HG02981 (cell line): ENCODE measurements around the gene PLAAT5.

Experiments used
- ATAC-seq: cut with Tn5 transposase; IDR thresholded peaks from one replicate; pipeline ENCODE4 v1.9.1; 2021; ENCODE audit warnings: mild to moderate bottlenecking, moderate library complexity; ENCODE audit not compliant: unreplicated experiment

Gene PLAAT5

GRCh38 chr11:63516109-63516508 lies 25.1 kb upstream of the PLAAT5 start:
- no peak for ATAC-seq

- ATAC-seq = no peak
Observed at GRCh38 chr11:63512816-63513215, 21.8 kb upstream of the PLAAT5 start.

- ATAC-seq = no peak
Observed at GRCh38 chr11:63511048-63511748, 20.2 kb upstream of the PLAAT5 start.

DNA sequence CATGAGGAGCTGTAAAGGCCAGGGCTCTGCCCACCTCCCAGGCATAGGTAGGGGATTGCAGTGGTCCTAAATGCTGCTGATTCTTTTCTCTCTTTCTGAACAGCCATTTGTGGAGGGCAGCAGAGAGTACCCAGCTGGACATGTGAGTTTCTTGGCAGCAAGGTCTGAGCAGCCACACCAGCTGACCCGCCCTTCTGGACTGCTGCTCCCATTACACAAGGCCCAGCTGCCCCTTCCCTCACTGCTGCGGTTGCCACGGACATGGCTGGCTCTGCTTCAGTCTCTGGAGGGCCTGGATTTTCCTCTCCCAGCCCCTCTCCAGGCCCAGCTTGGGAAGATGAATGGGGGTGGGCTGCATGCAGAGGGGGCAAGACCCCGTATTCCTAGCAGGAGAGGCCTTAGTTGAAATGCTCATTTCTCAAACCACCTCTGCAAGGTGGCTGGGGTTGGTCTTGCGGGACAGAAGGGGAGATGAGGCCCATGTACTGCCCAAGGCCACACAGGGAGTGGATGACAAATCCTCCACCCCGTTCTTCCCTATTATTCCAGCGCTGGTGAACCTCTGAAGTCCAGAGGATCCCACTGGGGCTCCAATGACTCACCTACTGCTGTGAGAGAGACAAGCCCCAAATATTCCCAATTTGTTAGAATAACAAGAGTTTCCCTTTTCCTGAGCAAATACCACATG lies 19.5 kb upstream of the PLAAT5 start:
- no peak for ATAC-seq

GRCh38 chr11:63508745-63509144 lies 17.8 kb upstream of the PLAAT5 start:
- no peak for ATAC-seq

DNA sequence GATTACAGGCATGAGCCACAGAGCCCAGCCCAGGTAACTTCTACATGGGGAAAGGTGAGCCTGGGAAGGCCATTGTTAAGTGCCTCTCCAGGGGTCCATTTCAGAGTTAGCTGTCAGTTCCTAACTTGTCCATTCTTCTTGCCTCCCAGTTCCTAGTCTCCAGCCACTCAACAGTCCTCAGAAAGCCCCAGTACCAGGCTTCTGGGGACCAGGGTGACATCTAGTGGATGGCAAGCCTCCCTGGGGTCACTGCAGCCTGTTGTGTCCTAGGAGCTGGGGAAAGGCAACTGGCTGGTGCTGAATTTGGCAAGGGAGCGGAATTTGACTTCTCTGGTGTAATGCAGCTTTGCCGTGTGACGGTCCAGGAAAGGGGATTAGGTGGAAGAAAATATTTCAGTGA lies 17.0 kb upstream of the PLAAT5 start:
- no peak for ATAC-seq

DNA sequence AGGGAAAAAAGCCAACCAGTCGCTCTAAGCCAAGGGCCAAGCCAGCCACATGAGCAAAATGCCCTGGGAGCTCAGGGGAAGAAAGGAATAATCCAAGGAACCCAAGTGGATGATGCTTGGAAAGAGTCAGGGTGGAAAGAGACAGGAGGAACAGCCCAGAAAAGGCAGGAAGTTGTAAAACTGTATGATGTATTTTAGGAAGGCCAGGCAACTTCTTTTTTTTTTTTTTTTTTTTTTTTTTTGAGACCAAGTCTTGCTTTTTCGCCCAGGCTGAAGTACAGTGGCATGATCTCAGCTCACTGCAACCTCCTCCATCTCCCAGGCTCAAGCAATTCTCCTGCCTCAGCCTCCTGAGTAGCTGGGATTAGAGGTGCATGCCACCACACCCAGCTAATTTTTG lies 16.5 kb upstream of the PLAAT5 start:
- no peak for ATAC-seq

DNA sequence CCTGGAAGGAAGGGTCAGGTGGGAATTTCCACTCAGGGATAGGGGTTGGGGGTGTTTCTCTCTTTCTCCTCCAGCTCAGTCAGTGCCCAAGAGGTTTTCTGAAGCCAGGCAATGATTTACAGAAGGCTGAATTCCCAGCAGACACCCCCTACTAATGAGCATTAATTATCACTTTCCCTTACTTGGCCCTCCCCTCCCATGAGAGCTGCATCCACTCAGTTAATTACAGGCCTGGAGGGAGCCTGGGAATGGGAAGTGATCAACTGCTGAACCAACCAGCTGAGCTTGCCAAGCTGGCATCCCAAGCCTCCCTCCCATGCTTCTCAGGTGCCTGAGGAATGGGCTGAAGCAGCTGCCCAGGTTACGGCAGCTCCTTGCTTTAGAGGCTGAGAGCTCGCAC lies 15.9 kb upstream of the PLAAT5 start:
- no peak for ATAC-seq

GRCh38 chr11:63505857-63506528 lies 15.0 kb upstream of the PLAAT5 start, which contains the start of gene LGALS12:
Gene LGALS12, plus strand, starts transcription at chr11:63506084. Its CDS starts 375 bp downstream, at chr11:63506459.
- no peak for ATAC-seq

DNA sequence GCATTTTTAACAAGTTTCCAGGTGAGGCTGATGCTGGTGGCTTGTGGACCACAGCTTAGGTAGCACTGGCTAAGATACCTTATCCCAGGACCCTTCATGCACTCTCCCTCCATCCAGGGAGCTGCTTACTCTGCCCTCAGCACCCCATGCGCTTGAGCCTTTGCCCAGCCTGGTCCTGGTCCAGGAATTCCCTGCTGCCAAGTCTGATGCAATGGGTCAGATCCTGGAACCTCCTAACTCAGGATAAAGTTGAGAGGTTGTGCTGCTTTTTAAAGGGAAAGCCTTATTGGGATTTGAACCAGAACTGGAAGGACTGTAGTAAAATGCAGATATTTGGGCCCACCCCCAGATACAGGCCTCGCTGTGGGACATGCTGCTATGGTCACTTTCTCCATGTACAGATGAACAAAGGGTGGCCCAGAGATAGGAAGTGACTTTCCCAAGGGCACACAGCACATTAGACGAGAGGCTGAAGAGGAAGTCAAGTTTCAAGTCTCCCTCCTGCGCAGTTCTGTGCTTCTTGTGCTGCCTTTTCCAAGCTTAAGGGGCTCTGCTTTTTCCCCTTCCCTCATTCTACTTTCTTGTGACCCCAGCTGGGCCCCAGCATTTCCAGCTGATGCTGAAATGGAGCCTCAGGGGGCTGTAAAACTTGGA lies 14.1 kb upstream of the PLAAT5 start:
- no peak for ATAC-seq

- ATAC-seq = no peak
Observed at GRCh38 chr11:63504054-63504453, 13.1 kb upstream of the PLAAT5 start.

DNA sequence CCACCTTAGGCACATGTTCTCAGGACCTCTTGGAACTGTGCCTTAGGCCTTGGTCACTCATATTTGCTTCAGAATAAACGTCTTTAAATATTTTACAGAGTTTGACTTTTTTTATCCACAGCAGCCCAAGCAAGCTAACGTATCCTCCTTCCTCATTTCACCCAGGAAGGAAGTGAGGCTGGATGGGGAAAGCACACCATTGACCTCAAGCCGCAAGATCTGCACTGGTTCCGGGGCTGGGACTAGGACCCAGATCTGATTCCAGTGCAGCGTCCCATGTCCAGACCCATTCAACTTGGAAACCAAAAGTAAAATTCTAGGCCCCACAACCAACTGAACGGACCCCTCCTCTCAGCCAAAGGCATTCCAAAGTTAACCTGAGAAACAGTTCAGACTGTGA lies 12.5 kb upstream of the PLAAT5 start:
- no peak for ATAC-seq

- ATAC-seq = no peak
Observed at GRCh38 chr11:63502252-63502820, 11.4 kb upstream of the PLAAT5 start.

GRCh38 chr11:63501236-63501635 lies 10.3 kb upstream of the PLAAT5 start:
- no peak for ATAC-seq

GRCh38 chr11:63499874-63500273 lies 8.9 kb upstream of the PLAAT5 start:
- no peak for ATAC-seq

- ATAC-seq = no peak
Observed at GRCh38 chr11:63494975-63495374, 4.0 kb upstream of the PLAAT5 start.

GRCh38 chr11:63493127-63493526 lies 2.2 kb upstream of the PLAAT5 start:
- no peak for ATAC-seq

DNA sequence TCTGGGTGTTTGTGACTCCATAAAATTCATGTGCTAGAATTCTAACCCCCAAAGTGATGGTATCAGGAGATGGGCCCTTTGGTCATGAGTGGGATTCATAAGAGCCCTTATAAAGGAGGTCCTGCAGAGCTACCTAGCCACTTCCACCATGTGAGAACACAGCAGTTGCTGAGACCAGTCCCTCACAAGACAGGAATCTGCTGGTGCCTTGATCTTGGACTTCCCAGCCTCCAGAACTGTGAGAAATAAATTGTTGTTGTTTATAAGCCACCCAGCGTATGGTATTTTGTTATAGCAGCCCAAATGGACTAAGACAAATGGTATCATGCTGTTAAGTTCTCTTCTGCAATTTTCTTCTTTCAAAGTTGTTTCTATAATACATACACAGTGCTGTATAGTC lies 1.5 kb upstream of the PLAAT5 start:
- no peak for ATAC-seq

DNA sequence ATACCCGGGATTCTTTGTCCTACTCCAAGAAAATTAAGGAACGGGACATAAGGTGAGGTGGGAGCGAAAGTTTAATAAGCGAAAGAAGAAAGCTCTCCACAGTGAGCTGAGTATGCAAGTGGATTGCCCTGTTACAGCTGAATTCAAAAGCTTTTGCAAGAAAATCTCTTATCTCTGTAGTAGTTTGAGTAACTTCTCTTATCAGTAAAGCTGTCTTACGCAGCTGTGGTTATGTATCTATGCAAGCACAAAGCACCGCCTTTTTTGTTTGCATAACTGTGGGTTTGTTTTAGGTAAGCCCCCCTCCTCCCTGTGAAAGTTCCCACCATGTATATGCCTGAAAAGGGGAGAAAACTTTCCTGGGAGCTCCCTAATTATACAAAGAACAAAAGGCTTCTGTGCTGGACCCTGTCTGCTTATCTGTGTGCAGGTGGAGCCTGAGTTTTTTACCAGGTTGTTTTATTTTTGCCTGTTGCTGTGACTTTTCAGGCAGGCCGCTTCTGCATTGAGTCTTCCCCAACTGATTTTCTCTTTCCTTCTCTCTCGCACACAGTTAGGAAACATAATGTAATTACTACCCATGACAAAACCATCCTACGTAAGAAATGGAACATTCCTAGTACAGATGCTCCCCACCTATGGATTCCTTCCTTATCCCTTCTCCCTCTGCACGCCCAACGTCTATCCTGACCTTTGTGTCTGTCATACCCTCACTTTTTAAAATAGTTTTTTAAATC lies 837 bp upstream of the PLAAT5 start:
- no peak for ATAC-seq

DNA sequence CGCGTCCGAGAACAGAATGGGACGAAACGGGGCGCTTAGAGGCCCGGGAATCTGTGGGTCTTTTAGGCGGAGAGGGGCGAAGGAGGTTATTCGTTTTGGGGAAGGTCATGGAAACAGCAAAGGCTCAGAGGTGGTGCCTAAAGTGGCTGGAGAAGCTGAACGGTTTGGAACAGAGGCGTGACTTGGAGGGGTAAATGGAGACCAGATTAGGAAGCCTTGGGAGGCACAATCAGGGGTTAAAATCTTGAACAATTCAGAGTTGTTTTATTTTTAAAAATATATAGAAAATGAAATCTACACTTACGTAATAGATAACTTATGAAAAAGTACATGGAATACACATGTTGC lies 247 bp upstream of the PLAAT5 start:
- ATAC-seq = no peak

DNA sequence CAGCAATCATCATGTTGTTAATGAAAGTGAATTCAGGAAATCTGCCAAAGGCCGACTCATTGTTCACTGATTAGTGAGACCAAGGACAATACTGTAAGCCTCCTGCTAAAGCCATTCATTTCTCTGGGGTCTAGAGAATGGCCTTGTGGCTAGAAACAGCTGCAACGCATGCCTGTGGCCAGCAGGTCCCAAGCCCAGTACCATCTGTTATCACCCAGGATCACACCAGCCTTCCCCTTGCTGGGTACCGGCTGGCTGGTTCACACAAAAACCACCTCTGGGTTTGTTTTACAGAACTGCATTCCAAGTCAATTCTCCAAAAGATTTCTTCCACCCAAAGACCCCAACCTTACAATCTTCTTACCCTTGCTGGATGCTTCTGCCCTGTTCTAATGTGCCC lies 1.1 kb downstream of the PLAAT5 start:
- ATAC-seq = no peak
